Activated CD4-positive, alpha-beta T cell treated with anti-CD3 and anti-CD28 coated beads, Interleukin-2, amount 10 ng/mL, durations not matched to agents 7 days and 5 days (primary cell): ENCODE measurements around the gene NSG1. TPM values are rescaled to one million over a fixed set of nuclear protein-coding genes. Genes with fewer than 3 reads are reported as not detected.
"Not testable (repeated sequence)": the region's sequence is repeated elsewhere in the genome, so short reads cannot be mapped to it uniquely, and the experiment has no call there.

Source experiments
- CTCF ChIA-PET: fragments of 350-600 bp; sonication (Branson Sonifier 250); formaldehyde crosslinking; loops from one replicate; lab custom pipeline; 2021; ENCODE audit warnings: antibody characterized with exemption; lab: Charles Lee
- POLR2A ChIA-PET: fragments of 350-600 bp; sonication (Branson Sonifier 250); formaldehyde crosslinking; loops from one replicate; lab custom pipeline; 2021; ENCODE audit warnings: antibody characterized with exemption; lab: Charles Lee
- DNase-seq: peaks from one replicate; pipeline ENCODE4 v3.0.0-alpha.2; 2020
- H3K27ac Mint-ChIP-seq: one replicate; pipeline ENCODE4 v1.8.0; 2021; ENCODE audit warnings: mild to moderate bottlenecking, moderate library complexity, mixed read lengths
- H3K27me3 Mint-ChIP-seq: one replicate; pipeline ENCODE4 v1.8.0; 2021; ENCODE audit warnings: mixed read lengths
- H3K36me3 Mint-ChIP-seq: one replicate; pipeline ENCODE4 v1.8.0; 2021; ENCODE audit warnings: low read depth, mixed read lengths
- H3K4me1 Mint-ChIP-seq: one replicate; pipeline ENCODE4 v1.8.0; 2021; ENCODE audit warnings: mixed read lengths
- H3K4me3 Mint-ChIP-seq: one replicate; pipeline ENCODE4 v1.8.0; 2021; ENCODE audit warnings: mild to moderate bottlenecking, moderate library complexity, mixed read lengths
- H3K9me3 Mint-ChIP-seq: one replicate; pipeline ENCODE4 v1.8.0; 2021; ENCODE audit warnings: mixed read lengths
- total RNA-seq, 2 experiments: library from RNA; stranded (reverse); gene quantifications; one replicate each; pipeline ENCODE4 v1.2.3, GENCODE V29; 2021

NSG1 gene
- 10 to 100 TPM; 11.0 to 11.9 TPM for total RNA-seq

GRCh38 chr4:4386736-4387392, at the start of gene NSG1:
TSS of gene NSG1 (plus strand) at chr4:4387102. CDS start at chr4:4387630, 528 bp downstream.
- POLR2A ChIA-PET: no interaction called here
- H3K36me3 Mint-ChIP-seq: peaks cover 3% of the 10 kb centered on the region
- H3K4me1 Mint-ChIP-seq: peaks cover 14% of the 10 kb centered on the region
- H3K9me3 Mint-ChIP-seq: no peaks in the 10 kb centered on the region
- DNase-seq: peak; percentile 52
- CTCF ChIA-PET: interaction anchor here (1.4 kb wide), 1 partner anchor 11 kb away, joined by 4 read pairs; no protein-coding TSS in a partner anchor
- H3K4me3 Mint-ChIP-seq: peak within 1 kb of the TSS; percentile 78
- H3K27me3 Mint-ChIP-seq: peaks cover 50% of the 10 kb centered on the region
- H3K27ac Mint-ChIP-seq: no peak within 1 kb of the TSS

GRCh38 chr4:4338210-4339001, 48.5 kb upstream of the NSG1 start:
- Mint-ChIP-seq H3K27me3 (no peaks in the 10 kb centered on the region), H3K4me3 (no peak overlapping the region), H3K36me3 (no peaks in the 10 kb centered on the region), H3K4me1 (peaks cover 7% of the 10 kb centered on the region), H3K9me3 (no peaks in the 10 kb centered on the region), H3K27ac (no peak overlapping the region)
- ChIA-PET CTCF (interaction anchor here (1.0 kb wide), 1 partner anchor 68 kb away, joined by 3 read pairs; no protein-coding TSS in a partner anchor), POLR2A (no interaction called here)
- no peak for DNase-seq

- Mint-ChIP-seq H3K9me3 (no peaks in the 10 kb centered on the region), H3K27me3 (no peaks in the 10 kb centered on the region), H3K4me1 (peaks cover 7% of the 10 kb centered on the region), H3K4me3 (no peak overlapping the region), H3K36me3 (no peaks in the 10 kb centered on the region), H3K27ac (no peak overlapping the region)
- POLR2A ChIA-PET: no interaction called here
- CTCF ChIA-PET: interaction anchor here (1.0 kb wide), 1 partner anchor 70 kb away, joined by 3 read pairs; no protein-coding TSS in a partner anchor
- no peak for DNase-seq
Measured at GRCh38 chr4:4339504-4340085, 47.3 kb upstream of the NSG1 start.

- Mint-ChIP-seq H3K9me3 (peaks cover 2% of the 10 kb centered on the region), H3K36me3 (peaks cover 2% of the 10 kb centered on the region), H3K27me3 (no peaks in the 10 kb centered on the region), H3K4me3 (no peak overlapping the region), H3K4me1 (peaks cover 2% of the 10 kb centered on the region), H3K27ac (no peak overlapping the region)
- ChIA-PET POLR2A (no interaction called here), CTCF (no interaction called here)
- DNase-seq: no peak
Measured at GRCh38 chr4:4341861-4342650, 44.8 kb upstream of the NSG1 start.

- peaks cover 10% of the 10 kb centered on the region for H3K36me3 Mint-ChIP-seq
- H3K4me1 Mint-ChIP-seq: peaks cover 11% of the 10 kb centered on the region
- POLR2A ChIA-PET: no interaction called here
- peaks cover 10% of the 10 kb centered on the region for H3K9me3 Mint-ChIP-seq
- CTCF ChIA-PET: no interaction called here
- no peaks in the 10 kb centered on the region for H3K27me3 Mint-ChIP-seq
- DNase-seq: no peak
- H3K27ac Mint-ChIP-seq: no peak overlapping the region
- H3K4me3 Mint-ChIP-seq: no peak overlapping the region
Measured at GRCh38 chr4:4343038-4343437, 43.9 kb upstream of the NSG1 start.

- H3K9me3 Mint-ChIP-seq: peaks cover 23% of the 10 kb centered on the region
- CTCF ChIA-PET: no interaction called here
- no peak for DNase-seq
- no peak overlapping the region for H3K4me3 Mint-ChIP-seq
- peaks cover 28% of the 10 kb centered on the region for H3K4me1 Mint-ChIP-seq
- POLR2A ChIA-PET: no interaction called here
- peak overlapping the region; percentile 57 for H3K27ac Mint-ChIP-seq
- H3K27me3 Mint-ChIP-seq: no peaks in the 10 kb centered on the region
- H3K36me3 Mint-ChIP-seq: peaks cover 28% of the 10 kb centered on the region
Measured at GRCh38 chr4:4344915-4345527, 41.9 kb upstream of the NSG1 start.

GRCh38 chr4:4347585-4347984, 39.3 kb upstream of the NSG1 start:
- ChIA-PET POLR2A (no interaction called here), CTCF (interaction anchor here (1.5 kb wide), 1 partner anchor 87 kb away, joined by 3 read pairs; no protein-coding TSS in a partner anchor)
- Mint-ChIP-seq H3K27ac (peak overlapping the region; percentile 93), H3K4me1 (peaks cover 28% of the 10 kb centered on the region), H3K4me3 (no peak overlapping the region), H3K36me3 (peaks cover 28% of the 10 kb centered on the region), H3K9me3 (peaks cover 24% of the 10 kb centered on the region), H3K27me3 (no peaks in the 10 kb centered on the region)
- no peak for DNase-seq

GRCh38 chr4:4348585-4348984, 38.3 kb upstream of the NSG1 start:
- ChIA-PET CTCF (interaction anchor here (1.5 kb wide), 1 partner anchor 88 kb away, joined by 3 read pairs; no protein-coding TSS in a partner anchor), POLR2A (interaction anchor here (0.6 kb wide), 1 partner anchor 50 kb away, joined by 3 read pairs; no protein-coding TSS in a partner anchor)
- peaks cover 29% of the 10 kb centered on the region for H3K9me3 Mint-ChIP-seq
- H3K27ac Mint-ChIP-seq: peak overlapping the region; percentile 93
- H3K4me3 Mint-ChIP-seq: peak overlapping the region; percentile 2
- peak; percentile 77 for DNase-seq
- peaks cover 28% of the 10 kb centered on the region for H3K36me3 Mint-ChIP-seq
- H3K4me1 Mint-ChIP-seq: peaks cover 28% of the 10 kb centered on the region
- H3K27me3 Mint-ChIP-seq: not testable (repeated sequence)

GRCh38 chr4:4349867-4350266, 37.0 kb upstream of the NSG1 start:
- POLR2A ChIA-PET: no interaction called here
- peaks cover 28% of the 10 kb centered on the region for H3K4me1 Mint-ChIP-seq
- CTCF ChIA-PET: interaction anchor here (1.2 kb wide), 1 partner anchor 15 kb away, joined by 3 read pairs; no protein-coding TSS in a partner anchor
- H3K9me3 Mint-ChIP-seq: peaks cover 29% of the 10 kb centered on the region
- no peak overlapping the region for H3K4me3 Mint-ChIP-seq
- peaks cover 28% of the 10 kb centered on the region for H3K36me3 Mint-ChIP-seq
- DNase-seq: no peak
- H3K27ac Mint-ChIP-seq: peak overlapping the region; percentile 9
- H3K27me3 Mint-ChIP-seq: no peaks in the 10 kb centered on the region

- Mint-ChIP-seq H3K27ac (no peak overlapping the region), H3K4me3 (no peak overlapping the region), H3K4me1 (peaks cover 28% of the 10 kb centered on the region), H3K36me3 (peaks cover 28% of the 10 kb centered on the region), H3K9me3 (peaks cover 29% of the 10 kb centered on the region), H3K27me3 (no peaks in the 10 kb centered on the region)
- POLR2A ChIA-PET: no interaction called here
- CTCF ChIA-PET: interaction anchor here (1.2 kb wide), 1 partner anchor 16 kb away, joined by 3 read pairs; no protein-coding TSS in a partner anchor
- no peak for DNase-seq
Measured at GRCh38 chr4:4350909-4351308, 36.0 kb upstream of the NSG1 start.

- H3K9me3 Mint-ChIP-seq: peaks cover 5% of the 10 kb centered on the region
- H3K27me3 Mint-ChIP-seq: no peaks in the 10 kb centered on the region
- no peak overlapping the region for H3K4me3 Mint-ChIP-seq
- H3K27ac Mint-ChIP-seq: no peak overlapping the region
- CTCF ChIA-PET: no interaction called here
- no peaks in the 10 kb centered on the region for H3K36me3 Mint-ChIP-seq
- POLR2A ChIA-PET: no interaction called here
- DNase-seq: no peak
- no peaks in the 10 kb centered on the region for H3K4me1 Mint-ChIP-seq
Measured at GRCh38 chr4:4355302-4355701, 31.6 kb upstream of the NSG1 start.
